H1 (cell line): ENCODE data around the gene ZSCAN5A. TPM values are rescaled to one million over a fixed set of nuclear protein-coding genes. Genes with fewer than 3 reads are reported as not detected.

ENCODE experiments used
- CHD2 ChIP-seq: IDR thresholded peaks from 2 replicates; pipeline ENCODE4 v1.6.1; 2012; ENCODE audit warnings: low read length, improper control_type of control experiment
- HDAC2 ChIP-seq, 2 experiments: fragments of 300-600 bp in 1 of 2; sonication (generic) in 1 of 2; IDR thresholded peaks; 2 replicates each; pipeline ENCODE4 v1.6.1; 2011 to 2012; ENCODE audit warnings: low read depth in 2 of 2, low read length in 2 of 2, mild to moderate bottlenecking in 2 of 2, moderate library complexity in 2 of 2, borderline replicate concordance in 1 of 2, inconsistent platforms in 1 of 2
- JUN ChIP-seq: IDR thresholded peaks from 2 replicates; pipeline ENCODE4 v1.6.1; 2011; ENCODE audit warnings: low read depth, mild to moderate bottlenecking, improper control_type of control experiment, low read length
- KDM5A ChIP-seq: fragments of 200-600 bp; IDR thresholded peaks from 2 replicates; pipeline ENCODE4 v1.7.1; 2012; ENCODE audit warnings: mild to moderate bottlenecking, low read length, inconsistent platforms, mixed read lengths
- POLR2A ChIP-seq, 2 experiments: IDR thresholded peaks; 1 replicate in 1 of 2; 2 replicates in 1 of 2; pipeline ENCODE4 v1.6.1; 2011; ENCODE audit warnings: low read depth in 2 of 2, low read length in 2 of 2, mild to moderate bottlenecking in 2 of 2; ENCODE audit errors: control extremely low read depth in 1 of 2
- SRF ChIP-seq: IDR thresholded peaks from 2 replicates; pipeline ENCODE4 v1.6.1; 2011; ENCODE audit warnings: mild to moderate bottlenecking, low read depth, low read length, moderate library complexity
- TAF7 ChIP-seq: optimal IDR thresholded peaks from 2 replicates; pipeline ENCODE3; 2011; ENCODE audit warnings: low read depth, mild to moderate bottlenecking, inconsistent platforms, low read length, moderate library complexity, borderline replicate concordance
- polyA plus RNA-seq, 7 experiments: library from polyadenylated mRNA; depleted of rRNA in 3 of 7; stranded (reverse) in 5 of 7; unstranded in 2 of 7; fragments of >200 nt in 5 of 7; fragments of 200-250 nt in 2 of 7; gene quantifications; 1 replicate in 5 of 7; 2 replicates in 1 of 7; 4 replicates in 1 of 7; pipeline versions ENCODE4 v1.2.1 to v1.2.3, GENCODE V29; 2011 to 2013; ENCODE audit warnings: missing spikeins in 2 of 7, mixed read lengths in 2 of 7
- total RNA-seq: library from RNA; stranded (reverse); fragmentation: NEBNext Ultra II Directional; extraction: Animal tissue kit (Norgen Biotek cat#: 25700); gene quantifications from 2 replicates; pipeline ENCODE4 v1.2.1, GENCODE V29; 2021
- TF ChIP-seq, protein P1 (sequence below): fragments of 300-600 bp; sonication (generic); IDR thresholded peaks from 2 replicates; pipeline ENCODE4 v1.7.1; 2012; ENCODE audit warnings: low read length, moderate library complexity, mild to moderate bottlenecking, inconsistent platforms; ENCODE audit not compliant: insufficient replicate concordance

ZSCAN5A gene
- total and polyA plus RNA-seq, 2 of the 8 experiments (the other 6 are each of a cell fraction or from before 2014, with no cell fraction given): 8.6 to 11.0 TPM

DNA sequence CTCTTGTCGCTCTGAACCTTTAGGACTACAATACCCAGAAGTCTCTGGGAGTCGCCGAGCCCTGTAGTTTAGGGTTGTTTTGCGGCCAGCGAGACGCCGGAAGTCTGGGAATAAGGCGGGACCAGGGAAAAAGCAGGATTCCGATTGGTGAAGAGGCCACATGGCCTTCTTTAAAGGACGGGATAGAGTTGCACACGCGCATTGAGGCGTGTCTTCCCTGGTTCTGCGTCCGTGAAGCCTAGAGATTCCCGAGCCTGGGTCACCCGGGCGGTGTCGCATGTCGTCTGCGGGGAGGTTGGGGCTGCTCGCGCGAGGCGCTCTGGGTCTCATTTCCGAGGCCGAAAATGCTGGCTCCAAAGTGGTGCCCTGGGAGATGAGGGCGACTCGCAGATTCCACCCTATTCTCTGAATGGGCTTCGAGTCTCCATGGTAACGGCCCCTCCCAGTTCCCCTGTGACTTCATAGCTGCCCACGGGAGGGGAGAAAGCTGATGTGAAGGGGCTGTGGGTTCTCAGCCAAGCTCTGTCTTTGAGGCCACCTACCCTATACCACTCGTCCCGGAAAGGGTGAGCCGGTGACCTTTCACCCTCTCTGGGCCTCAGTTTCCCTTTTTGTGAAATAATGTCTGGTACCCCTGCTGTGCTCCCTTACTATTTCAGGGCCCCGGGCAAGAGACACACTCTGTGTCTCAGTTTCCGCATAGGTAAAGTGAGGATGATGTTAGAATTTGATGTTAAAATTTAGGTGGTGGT lies 614 bp upstream of the ZSCAN5A start (continued):
- TF ChIP-seq, protein P1, sequence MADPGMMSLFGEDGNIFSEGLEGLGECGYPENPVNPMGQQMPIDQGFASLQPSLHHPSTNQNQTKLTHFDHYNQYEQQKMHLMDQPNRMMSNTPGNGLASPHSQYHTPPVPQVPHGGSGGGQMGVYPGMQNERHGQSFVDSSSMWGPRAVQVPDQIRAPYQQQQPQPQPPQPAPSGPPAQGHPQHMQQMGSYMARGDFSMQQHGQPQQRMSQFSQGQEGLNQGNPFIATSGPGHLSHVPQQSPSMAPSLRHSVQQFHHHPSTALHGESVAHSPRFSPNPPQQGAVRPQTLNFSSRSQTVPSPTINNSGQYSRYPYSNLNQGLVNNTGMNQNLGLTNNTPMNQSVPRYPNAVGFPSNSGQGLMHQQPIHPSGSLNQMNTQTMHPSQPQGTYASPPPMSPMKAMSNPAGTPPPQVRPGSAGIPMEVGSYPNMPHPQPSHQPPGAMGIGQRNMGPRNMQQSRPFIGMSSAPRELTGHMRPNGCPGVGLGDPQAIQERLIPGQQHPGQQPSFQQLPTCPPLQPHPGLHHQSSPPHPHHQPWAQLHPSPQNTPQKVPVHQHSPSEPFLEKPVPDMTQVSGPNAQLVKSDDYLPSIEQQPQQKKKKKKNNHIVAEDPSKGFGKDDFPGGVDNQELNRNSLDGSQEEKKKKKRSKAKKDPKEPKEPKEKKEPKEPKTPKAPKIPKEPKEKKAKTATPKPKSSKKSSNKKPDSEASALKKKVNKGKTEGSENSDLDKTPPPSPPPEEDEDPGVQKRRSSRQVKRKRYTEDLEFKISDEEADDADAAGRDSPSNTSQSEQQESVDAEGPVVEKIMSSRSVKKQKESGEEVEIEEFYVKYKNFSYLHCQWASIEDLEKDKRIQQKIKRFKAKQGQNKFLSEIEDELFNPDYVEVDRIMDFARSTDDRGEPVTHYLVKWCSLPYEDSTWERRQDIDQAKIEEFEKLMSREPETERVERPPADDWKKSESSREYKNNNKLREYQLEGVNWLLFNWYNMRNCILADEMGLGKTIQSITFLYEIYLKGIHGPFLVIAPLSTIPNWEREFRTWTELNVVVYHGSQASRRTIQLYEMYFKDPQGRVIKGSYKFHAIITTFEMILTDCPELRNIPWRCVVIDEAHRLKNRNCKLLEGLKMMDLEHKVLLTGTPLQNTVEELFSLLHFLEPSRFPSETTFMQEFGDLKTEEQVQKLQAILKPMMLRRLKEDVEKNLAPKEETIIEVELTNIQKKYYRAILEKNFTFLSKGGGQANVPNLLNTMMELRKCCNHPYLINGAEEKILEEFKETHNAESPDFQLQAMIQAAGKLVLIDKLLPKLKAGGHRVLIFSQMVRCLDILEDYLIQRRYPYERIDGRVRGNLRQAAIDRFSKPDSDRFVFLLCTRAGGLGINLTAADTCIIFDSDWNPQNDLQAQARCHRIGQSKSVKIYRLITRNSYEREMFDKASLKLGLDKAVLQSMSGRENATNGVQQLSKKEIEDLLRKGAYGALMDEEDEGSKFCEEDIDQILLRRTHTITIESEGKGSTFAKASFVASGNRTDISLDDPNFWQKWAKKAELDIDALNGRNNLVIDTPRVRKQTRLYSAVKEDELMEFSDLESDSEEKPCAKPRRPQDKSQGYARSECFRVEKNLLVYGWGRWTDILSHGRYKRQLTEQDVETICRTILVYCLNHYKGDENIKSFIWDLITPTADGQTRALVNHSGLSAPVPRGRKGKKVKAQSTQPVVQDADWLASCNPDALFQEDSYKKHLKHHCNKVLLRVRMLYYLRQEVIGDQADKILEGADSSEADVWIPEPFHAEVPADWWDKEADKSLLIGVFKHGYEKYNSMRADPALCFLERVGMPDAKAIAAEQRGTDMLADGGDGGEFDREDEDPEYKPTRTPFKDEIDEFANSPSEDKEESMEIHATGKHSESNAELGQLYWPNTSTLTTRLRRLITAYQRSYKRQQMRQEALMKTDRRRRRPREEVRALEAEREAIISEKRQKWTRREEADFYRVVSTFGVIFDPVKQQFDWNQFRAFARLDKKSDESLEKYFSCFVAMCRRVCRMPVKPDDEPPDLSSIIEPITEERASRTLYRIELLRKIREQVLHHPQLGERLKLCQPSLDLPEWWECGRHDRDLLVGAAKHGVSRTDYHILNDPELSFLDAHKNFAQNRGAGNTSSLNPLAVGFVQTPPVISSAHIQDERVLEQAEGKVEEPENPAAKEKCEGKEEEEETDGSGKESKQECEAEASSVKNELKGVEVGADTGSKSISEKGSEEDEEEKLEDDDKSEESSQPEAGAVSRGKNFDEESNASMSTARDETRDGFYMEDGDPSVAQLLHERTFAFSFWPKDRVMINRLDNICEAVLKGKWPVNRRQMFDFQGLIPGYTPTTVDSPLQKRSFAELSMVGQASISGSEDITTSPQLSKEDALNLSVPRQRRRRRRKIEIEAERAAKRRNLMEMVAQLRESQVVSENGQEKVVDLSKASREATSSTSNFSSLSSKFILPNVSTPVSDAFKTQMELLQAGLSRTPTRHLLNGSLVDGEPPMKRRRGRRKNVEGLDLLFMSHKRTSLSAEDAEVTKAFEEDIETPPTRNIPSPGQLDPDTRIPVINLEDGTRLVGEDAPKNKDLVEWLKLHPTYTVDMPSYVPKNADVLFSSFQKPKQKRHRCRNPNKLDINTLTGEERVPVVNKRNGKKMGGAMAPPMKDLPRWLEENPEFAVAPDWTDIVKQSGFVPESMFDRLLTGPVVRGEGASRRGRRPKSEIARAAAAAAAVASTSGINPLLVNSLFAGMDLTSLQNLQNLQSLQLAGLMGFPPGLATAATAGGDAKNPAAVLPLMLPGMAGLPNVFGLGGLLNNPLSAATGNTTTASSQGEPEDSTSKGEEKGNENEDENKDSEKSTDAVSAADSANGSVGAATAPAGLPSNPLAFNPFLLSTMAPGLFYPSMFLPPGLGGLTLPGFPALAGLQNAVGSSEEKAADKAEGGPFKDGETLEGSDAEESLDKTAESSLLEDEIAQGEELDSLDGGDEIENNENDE: no peak
- TF ChIP-seq HDAC2 (IDR thresholded peaks at IDR 0.05; ENCODE audit: borderline replicate concordance in 1 of 2, low read depth in 2 of 2, low read length in 2 of 2) (0 out of 4 replicates have a peak, but pooled peaks have one; percentile 16 to 51), KDM5A (no peak), JUN (no peak), TAF7 (no peak), CHD2 (0 out of 2 replicates have a peak, but pooled peaks have one; percentile 1), SRF (no peak), POLR2A (IDR thresholded peaks at IDR 0.05; ENCODE audit: control extremely low read depth in 1 of 2, low read depth in 2 of 2, low read length in 2 of 2) (no peak; a peak in 1 of 3 replicates)
